Tibial nerve (tissue), 4 donors: ENCODE results near the gene CFD. TPM values are rescaled to one million over a fixed set of nuclear protein-coding genes. Genes with fewer than 3 reads are reported as not detected.
A peak's percentile ranks its signal among the peaks of the same experiment; 100 is the strongest.

Experiments
- DNase-seq, 2 donors: peaks; one replicate each; pipeline ENCODE4 v3.0.0-alpha.2; 2019; ENCODE audit warnings: low spot score in 2 of 2
- H3K27ac ChIP-seq, 4 donors: fragments of 200-600 bp; sonication (generic) in 3 of 4; one replicate each; pipeline ENCODE4 v1.5.1; 2017 to 2019; ENCODE audit warnings: mild to moderate bottlenecking in 1 of 4
- H3K27me3 ChIP-seq, 2 donors: fragments of 200-600 bp; sonication (generic) in 1 of 2; one replicate each; pipeline versions ENCODE4 v1.5.1 to v1.6.0; 2017 to 2019
- H3K36me3 ChIP-seq, 3 donors: fragments of 200-600 bp; sonication (generic); one replicate each; pipeline ENCODE4 v1.5.1; 2018 to 2019
- H3K4me1 ChIP-seq, 4 donors: fragments of 200-600 bp; sonication (generic) in 3 of 4; one replicate each; pipeline ENCODE4 v1.5.1; 2017 to 2019
- H3K4me3 ChIP-seq, 4 donors: fragments of 200-600 bp; sonication (generic) in 3 of 4; one replicate each; pipeline ENCODE4 v1.5.1; 2017 to 2019; ENCODE audit warnings: mild to moderate bottlenecking in 1 of 4, moderate library complexity in 1 of 4
- H3K9me3 ChIP-seq, 4 donors: fragments of 200-600 bp; sonication (generic) in 3 of 4; one replicate each; pipeline ENCODE4 v1.5.1; 2017 to 2019
- EP300 ChIP-seq, 2 donors: sonication (generic); formaldehyde crosslinking; IDR thresholded peaks; one replicate each; pipeline ENCODE4 v1.6.1; 2017; ENCODE audit warnings: antibody characterized with exemption in 2 of 2, mild to moderate bottlenecking in 1 of 2
- POLR2A ChIP-seq, 2 donors: fragments of 450-650 bp; IDR thresholded peaks; one replicate each; pipeline ENCODE4 v1.6.1; 2017; ENCODE audit warnings: antibody characterized with exemption in 2 of 2, mild to moderate bottlenecking in 2 of 2, moderate library complexity in 2 of 2
- WGBS, 2 donors: methylation state at CpG; one replicate each; pipeline ENCODE4 v1.1.5; 2018; 5-methylcytosine and 5-hydroxymethylcytosine counted together
- small RNA-seq: library from RNA; depleted of rRNA; stranded (forward); fragments of <200 nt; gene quantifications from one replicate; pipeline ENCODE3, GENCODE V24; 2016
- total RNA-seq, 4 donors: library from RNA; depleted of rRNA; stranded (reverse); fragments of >200 nt; gene quantifications; one replicate each; pipeline ENCODE4 v1.1.0, GENCODE V29; 2016
- TF ChIP-seq, protein P1 (sequence below), 5 experiments: fragments of 200-600 bp in 3 of 5; fragments of 450-650 bp in 2 of 5; sonication (generic) in 3 of 5; IDR thresholded peaks; one replicate each; pipeline ENCODE4 v1.5.1; 2016 to 2019; ENCODE audit warnings: antibody characterized with exemption in 5 of 5, mild to moderate bottlenecking in 3 of 5, moderate library complexity in 2 of 5

Gene CFD
- total RNA-seq, 4 donors from 2014 or later, result 1,040 to 7,538 (median 2,843) TPM

DNA sequence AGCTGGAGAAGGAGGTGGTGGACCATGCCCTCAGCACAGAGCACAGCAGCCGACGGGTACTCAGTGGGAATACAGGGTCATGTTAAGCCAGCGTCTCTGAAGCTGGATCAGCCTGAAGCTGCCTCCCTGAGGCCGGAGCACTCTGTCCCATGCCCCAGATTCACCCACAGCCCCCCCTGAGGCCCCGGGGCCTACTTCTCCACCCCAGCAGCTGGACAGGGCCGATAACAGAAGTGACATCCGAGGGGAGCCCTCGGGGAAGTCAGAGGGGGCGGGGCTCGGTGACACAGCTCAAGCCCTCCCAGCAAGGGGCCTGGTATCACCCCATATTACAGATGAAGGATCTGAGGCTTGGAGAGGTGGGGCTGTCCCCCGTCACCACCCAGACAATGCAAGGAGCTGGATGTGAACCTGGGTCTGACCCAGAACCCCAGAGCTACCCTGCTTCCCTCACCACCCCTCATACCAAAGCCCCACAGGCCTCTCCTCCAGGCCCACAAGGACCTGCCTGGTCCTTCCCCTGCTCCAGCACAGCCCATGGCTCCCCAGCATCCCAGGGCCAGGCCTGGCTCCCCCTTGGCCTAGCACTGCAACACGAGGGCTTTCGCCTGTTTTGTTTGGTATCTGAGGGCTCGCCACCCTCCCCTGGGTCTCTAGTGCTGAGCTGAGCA, 47.9 kb downstream of the CFD start:
- TF ChIP-seq POLR2A (IDR thresholded peaks at IDR 0.05) (no peak), EP300 (IDR thresholded peaks at IDR 0.05) (no peak)
- TF ChIP-seq, protein P1, sequence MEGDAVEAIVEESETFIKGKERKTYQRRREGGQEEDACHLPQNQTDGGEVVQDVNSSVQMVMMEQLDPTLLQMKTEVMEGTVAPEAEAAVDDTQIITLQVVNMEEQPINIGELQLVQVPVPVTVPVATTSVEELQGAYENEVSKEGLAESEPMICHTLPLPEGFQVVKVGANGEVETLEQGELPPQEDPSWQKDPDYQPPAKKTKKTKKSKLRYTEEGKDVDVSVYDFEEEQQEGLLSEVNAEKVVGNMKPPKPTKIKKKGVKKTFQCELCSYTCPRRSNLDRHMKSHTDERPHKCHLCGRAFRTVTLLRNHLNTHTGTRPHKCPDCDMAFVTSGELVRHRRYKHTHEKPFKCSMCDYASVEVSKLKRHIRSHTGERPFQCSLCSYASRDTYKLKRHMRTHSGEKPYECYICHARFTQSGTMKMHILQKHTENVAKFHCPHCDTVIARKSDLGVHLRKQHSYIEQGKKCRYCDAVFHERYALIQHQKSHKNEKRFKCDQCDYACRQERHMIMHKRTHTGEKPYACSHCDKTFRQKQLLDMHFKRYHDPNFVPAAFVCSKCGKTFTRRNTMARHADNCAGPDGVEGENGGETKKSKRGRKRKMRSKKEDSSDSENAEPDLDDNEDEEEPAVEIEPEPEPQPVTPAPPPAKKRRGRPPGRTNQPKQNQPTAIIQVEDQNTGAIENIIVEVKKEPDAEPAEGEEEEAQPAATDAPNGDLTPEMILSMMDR (IDR thresholded peaks at IDR 0.05), result no peak
- H3K27ac ChIP-seq, result peak overlapping the region in 1 of 4 donors; percentile 40
- no peak for DNase-seq
- WGBS, 2 donors, result 87 to 88% methylated on average over 9 to 10 of the region's 14 CpGs
- no peaks in the 10 kb centered on the region for H3K27me3 ChIP-seq
- H3K36me3 ChIP-seq, result peaks cover 0 to 8% (median 0%) of the 10 kb centered on the region in 3 donors
- peaks cover 0 to 26% (median 10%) of the 10 kb centered on the region in 4 donors for H3K4me1 ChIP-seq
- H3K4me3 ChIP-seq, result no peak overlapping the region
- H3K9me3 ChIP-seq, result no peaks in the 10 kb centered on the region

DNA sequence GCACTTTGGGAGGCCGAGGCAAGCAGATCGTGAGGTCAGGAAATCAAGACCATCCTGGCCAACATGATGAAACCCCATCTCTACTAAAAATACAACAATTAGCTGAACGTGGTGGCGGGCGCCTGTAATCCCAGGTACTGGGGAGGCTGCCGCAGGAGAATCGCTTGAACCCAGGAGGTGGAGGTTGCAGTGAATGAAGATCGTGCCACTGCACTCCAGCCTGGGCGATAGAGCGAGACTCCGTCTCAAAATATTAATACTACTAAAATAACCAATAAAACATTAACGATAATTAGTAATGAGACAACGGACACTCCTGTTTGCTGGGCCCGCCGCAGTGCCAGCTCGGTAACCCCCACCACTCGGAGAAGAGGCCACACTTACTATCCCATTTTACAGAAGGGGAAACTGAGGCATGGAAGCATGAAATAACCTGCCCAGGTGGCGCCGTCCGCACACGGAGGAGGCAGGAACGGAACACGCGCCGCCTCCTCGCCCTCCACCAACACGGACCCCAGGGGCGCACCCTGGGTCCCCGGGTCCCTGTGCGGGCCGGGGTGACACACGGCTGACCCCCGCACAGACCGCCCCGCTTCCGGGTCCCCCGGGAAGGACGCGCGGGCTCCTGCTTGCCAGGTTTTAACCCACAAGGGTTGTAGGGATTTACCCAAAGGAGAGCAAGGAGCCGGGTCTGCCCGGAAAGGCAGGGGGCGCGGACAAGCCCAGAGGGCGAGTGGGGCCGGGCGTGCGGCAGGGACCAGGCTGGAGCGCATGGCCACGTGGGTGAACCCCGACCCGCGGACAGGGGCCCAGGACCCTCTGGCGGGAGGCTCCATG, 52.0 kb downstream of the CFD start:
- WGBS, 2 donors, result 82 to 85% methylated on average over 48 to 50 of the region's 54 CpGs
- DNase-seq, result no peak
- H3K36me3 ChIP-seq, result no peaks in the 10 kb centered on the region
- H3K9me3 ChIP-seq, result no peaks in the 10 kb centered on the region
- peaks cover 0 to 31% (median 14%) of the 10 kb centered on the region in 4 donors for H3K4me1 ChIP-seq
- H3K27ac ChIP-seq, result peak overlapping the region in 1 of 4 donors; percentile 29
- H3K4me3 ChIP-seq, result peak overlapping the region in 1 of 4 donors; percentile 87
- peaks cover 0 to under 1% of the 10 kb centered on the region in 2 donors for H3K27me3 ChIP-seq
- TF ChIP-seq EP300 (IDR thresholded peaks at IDR 0.05) (no peak), POLR2A (IDR thresholded peaks at IDR 0.05) (no peak)
- TF ChIP-seq, protein P1 (IDR thresholded peaks at IDR 0.05), result no peak

DNA sequence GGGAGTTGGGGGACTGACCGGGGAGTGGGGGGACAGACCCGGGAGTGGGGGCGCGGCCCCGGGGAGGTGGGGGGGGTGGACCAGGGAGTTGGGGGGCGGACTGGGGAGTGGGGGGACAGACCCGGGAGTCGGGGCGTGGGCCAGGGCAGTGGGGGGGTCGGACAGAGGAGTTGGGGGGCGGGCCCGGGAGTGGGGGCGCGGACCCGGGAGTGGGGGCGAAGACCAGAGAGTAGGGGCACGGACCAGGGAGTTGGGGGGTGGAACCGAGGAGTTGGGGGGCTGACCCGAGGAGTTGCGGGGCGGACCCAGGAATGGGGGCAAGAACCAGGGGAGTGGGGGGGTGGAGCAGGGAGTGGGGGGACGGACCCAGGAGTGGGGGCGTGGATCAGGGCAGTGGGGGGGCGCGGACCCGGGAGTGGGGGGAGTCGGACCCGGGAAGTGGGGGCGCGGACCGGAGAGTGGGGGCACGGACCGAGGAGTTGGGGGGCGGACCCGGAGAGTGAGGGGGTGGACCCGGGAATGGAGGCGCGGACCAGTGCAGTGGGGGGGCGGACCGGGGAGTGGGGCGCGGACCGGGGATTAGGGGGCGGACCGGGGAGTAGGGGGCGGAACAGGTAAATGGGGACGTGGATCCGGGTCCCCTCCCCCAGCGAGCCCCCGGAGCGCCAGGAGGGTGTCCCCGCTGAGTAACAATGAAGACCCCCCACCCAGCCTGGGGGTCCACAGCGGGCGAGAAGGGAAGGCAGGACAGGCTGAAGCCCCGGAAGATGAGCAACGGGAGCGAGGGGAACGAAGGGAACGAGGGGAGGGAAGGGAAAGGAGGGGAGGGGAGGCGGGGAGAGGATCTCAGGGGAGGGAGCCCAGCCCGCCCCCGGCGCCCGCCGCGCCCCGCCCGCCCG, 53.0 kb downstream of the CFD start:
- peak overlapping the region; percentile 80 to 97 (median 92) for H3K27ac ChIP-seq
- no peak for DNase-seq

More for the DNA sequence above, 53.0 kb downstream of the CFD start:
- H3K9me3 ChIP-seq, result no peaks in the 10 kb centered on the region
- WGBS, 2 donors, result 1 to 4% methylated on average over 23 to 45 of the region's 69 CpGs
- peaks cover 0 to 40% (median 21%) of the 10 kb centered on the region in 4 donors for H3K4me1 ChIP-seq
- TF ChIP-seq POLR2A (IDR thresholded peaks at IDR 0.05), result no peak
- no peak for TF ChIP-seq EP300 (IDR thresholded peaks at IDR 0.05)
- TF ChIP-seq, protein P1 (IDR thresholded peaks at IDR 0.05), result no peak
- H3K27me3 ChIP-seq, result peaks cover 0 to 10% of the 10 kb centered on the region in 2 donors
- H3K4me3 ChIP-seq, result peak overlapping the region; percentile 66 to 89 (median 78)
- no peaks in the 10 kb centered on the region for H3K36me3 ChIP-seq

Small RNA genes lying within 50 kb of the gene (small RNA-seq; reads per million reads assigned to genes)
- gene MIR3187, result not detected
- not detected for gene RNU6-9

Other genes starting within 250 kb of the CFD start
- gene POLRMT, start 226.1 kb upstream of the CFD start, total RNA-seq, result 10 to 100 TPM; 28.2 to 73.5 (median 51.5) TPM
- gene FGF22, start 219.8 kb upstream of the CFD start, total RNA-seq, result 1 to 10 TPM in 3 of 4 donors, under 1 TPM in 1; 0.30 to 9.0 (median 3.4) TPM
- 10 to 100 TPM; 38.0 to 90.9 (median 55.3) TPM for gene RNF126, start 196.4 kb upstream of the CFD start, total RNA-seq
- gene FSTL3, start 183.3 kb upstream of the CFD start, total RNA-seq, result 100 to 1,000 TPM; 582 to 977 (median 642) TPM
- gene PRSS57, start 164.2 kb upstream of the CFD start, total RNA-seq, result not detected
- 100 to 1,000 TPM in 1 of 4 donors, 10 to 100 TPM in 3; 65.7 to 101 (median 98.0) TPM for gene PALM, start 150.7 kb upstream of the CFD start, total RNA-seq
- gene MISP, start 108.6 kb upstream of the CFD start, total RNA-seq, result under 1 TPM in 2 of 4 donors, not detected in 2; 0.20 to 0.30 TPM
- gene PTBP1, start 62.2 kb upstream of the CFD start, total RNA-seq, result 100 to 1,000 TPM; 118 to 205 (median 141) TPM
- gene PLPPR3, start 37.7 kb upstream of the CFD start, total RNA-seq, result not detected
- gene AZU1, start 31.8 kb upstream of the CFD start, total RNA-seq, result under 1 TPM in 1 of 4 donors, not detected in 3; 0.42 TPM
- not detected for gene PRTN3, start 18.7 kb upstream of the CFD start, total RNA-seq
- 10 to 100 TPM in 1 of 4 donors, 1 to 10 TPM in 2, under 1 TPM in 1; 0.66 to 12.6 (median 4.2) TPM for gene ELANE, start 7.4 kb upstream of the CFD start, total RNA-seq
- 10 to 100 TPM; 49.6 to 67.5 (median 53.9) TPM for gene MED16, start 33.5 kb downstream of the CFD start, total RNA-seq
- not detected for gene RNU6-9, start 33.8 kb downstream of the CFD start, total RNA-seq
- 10 to 100 TPM; 30.2 to 47.7 (median 37.6) TPM for gene R3HDM4, start 53.6 kb downstream of the CFD start, total RNA-seq
- not detected for gene KISS1R, start 57.7 kb downstream of the CFD start, total RNA-seq
- 10 to 100 TPM in 3 of 4 donors, 1 to 10 TPM in 1; 8.1 to 15.3 (median 12.5) TPM for gene ARID3A, start 66.4 kb downstream of the CFD start, total RNA-seq
- 10 to 100 TPM; 23.3 to 90.6 (median 52.8) TPM for gene WDR18, start 124.7 kb downstream of the CFD start, total RNA-seq
- gene GRIN3B, start 140.8 kb downstream of the CFD start, total RNA-seq, result 1 to 10 TPM in 1 of 4 donors, not detected in 3; 2.4 TPM
- 100 to 1,000 TPM; 229 to 459 (median 325) TPM for gene TMEM259, start 161.5 kb downstream of the CFD start, total RNA-seq
- not detected for gene RNU6-2, start 161.9 kb downstream of the CFD start, total RNA-seq
- gene CNN2, start 166.9 kb downstream of the CFD start, total RNA-seq, result 100 to 1,000 TPM in 1 of 4 donors, 10 to 100 TPM in 3; 69.9 to 122 (median 79.4) TPM
- gene ABCA7, start 180.4 kb downstream of the CFD start, total RNA-seq, result 10 to 100 TPM in 3 of 4 donors, 1 to 10 TPM in 1; 9.6 to 25.8 (median 13.7) TPM
- 10 to 100 TPM; 28.4 to 66.9 (median 38.6) TPM for gene ARHGAP45, start 207.5 kb downstream of the CFD start, total RNA-seq
- gene POLR2E, start 235.7 kb downstream of the CFD start, total RNA-seq, result 100 to 1,000 TPM in 3 of 4 donors, 10 to 100 TPM in 1; 81.6 to 136 (median 121) TPM
- gene GPX4, start 244.3 kb downstream of the CFD start, total RNA-seq, result 100 to 1,000 TPM; 337 to 518 (median 493) TPM